GM12891 (cell line): ENCODE results near the gene BCKDHA.

Experiments
- DNase-seq: peaks from one replicate; pipeline ENCODE4 v3.0.0; 2011; ENCODE audit warnings: low spot score; ENCODE audit not compliant: insufficient read length
- FAIRE-seq: peaks from 2 replicates; lab custom pipeline; 2011; peaks lifted over from hg19 to GRCh38; lab: Jason Lieb, UNC
- PAX5 ChIP-seq: IDR thresholded peaks from 2 replicates; pipeline ENCODE4 v1.6.1; 2011; ENCODE audit warnings: low read length, moderate library complexity, mild to moderate bottlenecking; ENCODE audit not compliant: insufficient read depth, severe bottlenecking
- POLR2A ChIP-seq: IDR thresholded peaks from 2 replicates; pipeline ENCODE4 v1.6.1; 2011; ENCODE audit warnings: low read depth, low read length, control low read depth
- POLR2AphosphoS5 ChIP-seq: IDR thresholded peaks from 2 replicates; pipeline ENCODE4 v1.6.1; 2011; ENCODE audit warnings: low read depth, low read length, control low read depth
- POU2F2 ChIP-seq: IDR thresholded peaks from 2 replicates; pipeline ENCODE4 v1.6.1; 2011; ENCODE audit warnings: low read depth, mild to moderate bottlenecking, control low read depth, low read length, moderate library complexity
- SPI1 ChIP-seq: IDR thresholded peaks from 2 replicates; pipeline ENCODE4 v1.6.1; 2011; ENCODE audit warnings: low read depth, low read length, control low read depth
- TAF1 ChIP-seq: IDR thresholded peaks from 2 replicates; pipeline ENCODE4 v1.6.1; 2011; ENCODE audit warnings: low read depth, low read length, control low read depth

Gene BCKDHA

DNA sequence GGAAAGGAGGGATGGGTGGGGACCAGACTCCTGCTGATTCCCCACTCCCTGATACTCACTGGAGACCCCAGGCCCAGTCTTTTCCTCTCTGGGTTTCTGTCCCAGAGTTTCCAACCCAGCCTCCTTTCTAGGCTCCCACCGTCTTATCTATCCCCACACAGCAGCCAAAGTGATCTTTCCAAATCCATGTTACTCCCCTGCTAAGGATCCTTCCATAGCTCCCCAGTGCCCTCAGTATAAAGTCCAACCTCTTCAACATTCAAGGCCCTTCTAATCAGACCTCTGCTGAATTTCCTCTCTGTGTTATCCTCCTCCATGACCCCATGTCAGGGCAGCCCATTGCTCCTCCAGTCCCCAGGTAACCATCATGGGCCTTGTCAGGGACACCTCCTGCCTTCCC, 42.6 kb upstream of the BCKDHA start:
- FAIRE-seq, result no peak
- TF ChIP-seq SPI1 (no peak), POU2F2 (no peak), PAX5 (no peak), TAF1 (no peak), POLR2AphosphoS5 (no peak), POLR2A (no peak)
- no peak for DNase-seq

DNA sequence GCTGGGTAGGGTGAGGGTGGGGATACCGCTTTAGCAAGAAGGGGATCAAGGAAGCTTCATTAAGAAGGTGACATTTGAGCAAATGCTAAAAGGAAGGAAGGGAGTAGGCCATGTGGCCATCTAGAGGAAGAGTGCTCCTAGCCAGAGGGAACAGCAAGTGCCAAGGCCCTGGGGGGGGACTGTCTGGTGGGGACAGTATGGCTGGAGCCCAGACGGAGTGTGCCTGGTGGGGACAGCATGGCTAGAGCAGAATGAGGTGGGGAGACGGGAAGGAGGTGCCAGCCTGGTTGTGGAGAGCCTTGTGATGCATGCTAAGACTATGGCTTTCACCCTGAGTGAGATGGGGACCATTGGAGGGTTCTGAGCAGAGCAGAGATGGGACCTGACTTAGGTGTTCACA, 41.8 kb upstream of the BCKDHA start:
- FAIRE-seq (no peak), DNase-seq (no peak)
- TF ChIP-seq POLR2A (no peak), POLR2AphosphoS5 (no peak), TAF1 (no peak), PAX5 (no peak), SPI1 (no peak), POU2F2 (no peak)

DNA sequence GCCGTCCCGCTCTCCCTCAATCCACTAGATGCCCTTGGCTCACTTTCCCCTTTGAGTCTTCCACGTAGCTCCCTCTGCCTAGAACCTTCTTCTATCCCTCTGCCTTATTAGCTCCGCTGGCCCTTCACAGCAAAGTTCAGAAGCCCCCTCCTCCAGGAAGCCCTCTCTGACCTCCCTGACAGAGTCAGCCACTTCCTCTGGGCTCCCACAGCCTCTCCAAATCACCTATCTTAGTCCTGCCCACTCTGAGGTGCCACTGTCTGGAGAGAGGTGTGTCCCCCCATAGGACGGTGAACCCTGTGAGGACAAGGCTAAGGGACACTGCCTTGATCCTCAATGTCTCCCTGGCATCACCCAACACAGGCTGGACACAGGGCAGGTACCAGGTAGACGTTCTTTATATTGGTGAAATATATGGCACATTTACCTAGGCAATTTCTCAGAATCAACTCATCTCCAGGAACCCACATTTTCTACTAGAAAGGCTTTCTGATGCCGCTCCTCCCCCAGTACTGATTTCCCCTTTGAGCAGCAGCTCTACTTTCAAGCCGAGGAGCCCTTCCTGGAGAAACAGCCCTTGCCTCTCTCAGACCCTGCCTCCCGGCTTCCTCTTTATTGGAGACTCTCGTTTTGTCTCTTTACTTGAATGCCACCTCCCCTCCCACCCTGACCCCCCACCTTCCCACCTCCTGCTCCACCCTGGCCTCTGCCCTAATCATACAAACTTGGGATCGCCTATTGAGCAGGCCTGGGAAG, 40.5 kb upstream of the BCKDHA start:
- TF ChIP-seq POLR2A (no peak), SPI1 (no peak), TAF1 (no peak), PAX5 (no peak), POU2F2 (no peak), POLR2AphosphoS5 (no peak)
- FAIRE-seq (no peak), DNase-seq (no peak)

DNA sequence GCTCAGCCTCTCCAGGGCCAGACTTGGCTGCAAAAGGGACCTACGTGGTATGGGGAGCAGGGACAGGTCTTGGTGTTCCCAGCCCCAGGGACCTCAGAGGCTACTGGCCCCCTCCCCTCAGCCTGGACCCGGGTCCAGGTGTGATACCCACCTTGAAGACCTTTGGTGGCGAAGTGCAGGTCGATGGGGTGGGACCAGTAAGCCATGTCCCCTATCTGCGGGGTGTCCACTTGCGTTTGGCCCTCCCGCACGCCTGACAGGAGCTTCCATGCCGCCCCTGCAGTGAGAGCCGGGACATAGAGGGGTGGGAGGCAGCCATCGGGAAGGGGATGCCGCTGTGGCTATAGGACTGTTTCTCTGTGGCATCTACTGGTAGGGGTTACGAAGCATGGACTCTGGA, 39.9 kb upstream of the BCKDHA start:
- DNase-seq, result no peak
- FAIRE-seq, result no peak
- TF ChIP-seq POU2F2 (no peak), SPI1 (no peak), POLR2A (no peak), POLR2AphosphoS5 (no peak), PAX5 (no peak), TAF1 (no peak)

DNA sequence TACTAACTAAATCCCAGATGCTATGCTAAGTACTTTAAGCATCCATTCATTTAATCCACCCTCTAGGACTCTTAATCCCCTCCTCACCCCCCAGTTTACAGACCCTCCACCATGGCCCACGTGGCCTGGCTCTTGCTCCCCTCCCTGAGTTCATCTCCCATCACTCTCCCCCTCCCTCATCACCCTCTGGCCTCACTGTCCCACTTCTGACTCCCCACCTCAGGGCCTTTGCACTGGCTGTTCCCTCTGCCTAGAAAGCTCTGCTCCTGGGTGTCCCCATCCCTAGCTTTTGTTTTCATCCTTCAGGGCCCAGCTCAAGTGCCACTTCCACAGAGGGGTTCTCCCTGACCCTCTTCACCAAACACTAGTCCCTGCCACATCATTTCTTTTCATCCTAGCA, 37.9 kb upstream of the BCKDHA start:
- DNase-seq (no peak), FAIRE-seq (no peak)
- no peak for TF ChIP-seq POU2F2
- no peak for TF ChIP-seq PAX5
- no peak for TF ChIP-seq SPI1
- no peak for TF ChIP-seq POLR2A
- no peak for TF ChIP-seq TAF1
- no peak for TF ChIP-seq POLR2AphosphoS5

DNA sequence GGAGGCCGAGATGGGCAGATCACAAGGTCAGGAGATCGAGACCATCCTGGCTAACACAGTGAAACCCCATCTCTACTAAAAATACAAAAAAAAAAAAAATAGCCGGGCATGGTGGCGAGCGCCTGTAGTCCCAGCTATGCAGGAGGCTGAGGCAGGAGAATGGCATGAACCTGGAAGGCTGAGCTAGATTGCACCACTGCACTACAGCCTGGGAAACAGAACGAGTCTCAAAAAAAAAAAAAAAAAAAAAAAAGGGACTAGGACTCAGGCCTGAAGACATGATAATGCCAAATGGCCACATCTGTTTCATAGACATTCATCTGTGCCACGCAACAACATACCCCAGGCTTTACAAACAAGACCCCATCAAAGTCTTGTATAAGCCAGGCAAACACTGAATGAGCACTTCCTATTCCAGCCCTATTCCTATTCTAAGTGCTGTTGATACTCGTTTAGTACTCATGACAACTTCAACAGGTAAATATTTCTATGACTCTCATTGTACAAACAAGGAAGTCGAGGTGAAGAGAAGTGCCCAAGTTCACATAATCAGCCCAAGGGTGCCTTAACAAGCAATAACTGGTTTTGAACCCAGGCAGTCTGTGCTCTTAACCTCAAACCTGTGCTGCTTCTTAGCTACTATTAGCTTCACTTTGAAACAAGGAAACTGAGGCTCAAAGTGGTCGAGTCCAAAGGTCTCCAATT, 35.3 kb upstream of the BCKDHA start:
- TF ChIP-seq TAF1 (no peak), PAX5 (no peak), POLR2AphosphoS5 (no peak), POU2F2 (no peak), POLR2A (no peak), SPI1 (no peak)
- FAIRE-seq (no peak), DNase-seq (no peak)

DNA sequence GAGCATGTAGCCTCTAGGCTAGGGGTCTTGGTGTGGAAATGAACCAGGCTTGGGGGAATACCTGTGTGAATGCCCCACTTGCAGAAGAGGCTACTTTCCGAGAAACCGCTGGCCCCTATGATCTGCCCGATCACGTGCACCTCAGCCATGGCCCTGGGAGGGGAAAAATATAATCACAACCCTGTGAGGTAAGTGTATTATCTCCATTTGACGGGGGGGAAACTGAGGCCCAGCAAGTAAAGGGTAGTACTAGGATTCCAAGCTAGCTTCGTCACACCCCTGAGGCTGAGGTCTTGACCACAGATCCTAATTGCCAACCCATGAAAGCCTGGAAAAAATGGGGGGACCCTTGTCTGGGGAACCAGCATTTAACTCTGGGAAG, 34.3 kb upstream of the BCKDHA start:
- FAIRE-seq (no peak), DNase-seq (no peak)
- TF ChIP-seq POU2F2 (no peak), PAX5 (no peak), POLR2AphosphoS5 (no peak), POLR2A (no peak), TAF1 (no peak), SPI1 (no peak)

DNA sequence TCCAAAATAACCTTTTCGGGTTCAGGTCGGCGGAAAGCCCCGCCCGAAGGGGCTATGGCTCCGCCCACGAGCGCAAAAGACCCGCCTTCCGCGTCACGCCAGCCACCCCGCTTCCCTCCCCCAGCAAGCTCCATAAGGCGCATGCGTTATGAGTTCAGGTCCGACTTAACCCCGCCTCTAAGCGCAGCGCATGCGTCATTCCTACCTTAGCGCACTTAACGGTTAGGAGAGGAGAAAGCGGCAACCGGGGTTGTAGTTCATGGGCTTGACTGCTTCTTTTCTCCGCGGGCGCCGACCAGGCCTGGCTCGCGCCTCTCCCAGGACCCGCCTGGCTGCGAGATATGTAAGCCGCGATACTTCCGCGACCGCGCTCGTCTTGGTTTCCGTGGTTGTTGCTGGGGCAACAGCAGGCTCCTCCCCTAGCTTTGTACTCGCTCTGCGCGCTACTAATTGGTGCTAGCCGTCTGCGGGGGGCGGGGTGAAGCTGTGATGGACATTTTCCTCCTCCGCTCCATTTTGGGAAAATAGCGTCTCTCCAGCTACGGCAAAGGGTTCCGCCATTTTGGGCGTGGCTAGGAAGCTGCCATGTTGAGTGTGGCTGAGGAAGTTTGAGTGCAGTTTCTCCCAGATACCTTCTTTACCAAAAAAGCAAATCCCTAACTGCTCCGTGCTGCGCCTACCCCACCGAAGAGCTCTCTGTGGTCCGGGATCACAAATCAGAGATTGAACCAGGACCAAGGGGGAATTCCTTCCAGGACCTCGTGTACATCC, 33.7 kb upstream of the BCKDHA start, which contains the start of gene B9D2:
Gene B9D2 (minus strand): TSS at position 397 of the 771 bp plus-strand sequence. CDS start 630 bp downstream, outside the sequence.
- peak; percentile 83 for DNase-seq
- TF ChIP-seq POLR2AphosphoS5, result peak; percentile 72
- no peak for TF ChIP-seq PAX5
- TF ChIP-seq TAF1, result no peak; the same call in 1 of the 2 replicates
- TF ChIP-seq SPI1, result 0 out of 2 replicates have a peak, but pooled peaks have one; percentile 27
- no peak for TF ChIP-seq POU2F2
- peak; percentile 83 for TF ChIP-seq POLR2A
- peak; percentile 96 for FAIRE-seq
